HFFc6 (cell line): ENCODE results near the gene CEND1. TPM values are rescaled to one million over a fixed set of nuclear protein-coding genes. Genes with fewer than 3 reads are reported as not detected.
A peak's percentile ranks its signal among the peaks of the same experiment; 100 is the strongest.

Experiments used
- DNase-seq: peaks from one replicate; pipeline ENCODE4 v3.0.0-alpha.2; 2018
- H3K27ac Mint-ChIP-seq: 2 replicates; pipeline ENCODE4 v1.8.0; 2020; ENCODE audit warnings: mild to moderate bottlenecking, mixed read lengths
- H3K27me3 Mint-ChIP-seq: 2 replicates; pipeline ENCODE4 v1.8.0; 2021; ENCODE audit warnings: mild to moderate bottlenecking, moderate library complexity, mixed read lengths; ENCODE audit not compliant: insufficient read depth
- H3K36me3 Mint-ChIP-seq: 2 replicates; pipeline ENCODE4 v1.8.0; 2021; ENCODE audit warnings: low read depth, mixed read lengths
- H3K4me1 Mint-ChIP-seq: 2 replicates; pipeline ENCODE4 v1.8.0; 2020; ENCODE audit warnings: low read depth, mixed read lengths
- H3K4me3 Mint-ChIP-seq: 2 replicates; pipeline ENCODE4 v1.8.0; 2020; ENCODE audit warnings: mild to moderate bottlenecking, moderate library complexity, mixed read lengths
- H3K9me3 Mint-ChIP-seq: 2 replicates; pipeline ENCODE4 v1.8.0; 2020; ENCODE audit warnings: mild to moderate bottlenecking, mixed read lengths
- CTCF ChIP-seq: fragments of 200-600 bp; sonication (generic); IDR thresholded peaks from 2 replicates; pipeline ENCODE4 v1.5.0; 2021; ENCODE audit warnings: antibody characterized with exemption, mild to moderate bottlenecking
- total RNA-seq, 6 experiments: library from RNA; stranded (reverse); fragmentation: NEBNext Ultra II Directional; extraction: Animal tissue kit (Norgen Biotek cat#: 25700); gene quantifications; 2 replicates in 1 of 6; 3 replicates in 5 of 6; pipeline ENCODE4 v1.2.3, GENCODE V29; 2021

Gene CEND1
- total RNA-seq, 6 experiments from 2014 or later, result 8.2 to 12.2 (median 11.0) TPM

- H3K36me3 Mint-ChIP-seq, result peaks cover 6% of the 10 kb centered on the region
- H3K27ac Mint-ChIP-seq, result no peak overlapping the region
- H3K9me3 Mint-ChIP-seq, result no peaks in the 10 kb centered on the region
- no peaks in the 10 kb centered on the region; the same call in 1 of the 2 replicates for H3K27me3 Mint-ChIP-seq
- no peak for DNase-seq
- H3K4me1 Mint-ChIP-seq, result peaks cover 17% of the 10 kb centered on the region
- no peak overlapping the region for H3K4me3 Mint-ChIP-seq
- no peak for TF ChIP-seq CTCF
These were observed 3.4 kb downstream of the CEND1 start for GRCh38 chr11:786235-787083.

DNA sequence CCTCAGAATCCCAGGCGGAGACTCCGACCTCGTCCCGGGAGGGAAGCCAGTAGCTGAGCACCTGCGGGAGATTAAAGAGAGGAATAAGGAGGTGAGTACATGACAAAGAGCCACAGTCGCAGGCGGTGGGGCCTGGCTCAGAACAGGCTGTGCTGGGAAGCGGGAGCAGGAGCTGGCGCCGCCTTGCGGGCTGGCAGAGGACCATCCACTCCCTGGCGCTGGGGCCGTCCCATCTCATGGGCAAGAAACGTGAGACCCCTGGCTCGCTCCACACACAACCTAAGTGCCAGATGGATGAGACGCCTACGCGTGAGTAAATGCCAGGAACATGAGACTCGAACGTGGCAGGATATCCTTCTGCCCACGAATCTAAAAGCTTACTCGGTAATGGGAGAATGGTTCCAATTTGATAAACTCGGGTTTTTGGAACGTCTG, 6.3 kb downstream of the CEND1 start:
- Mint-ChIP-seq H3K4me1 (peaks cover 17% of the 10 kb centered on the region), H3K27ac (peak overlapping the region; percentile 69), H3K4me3 (peak overlapping the region; percentile 12)

DNA sequence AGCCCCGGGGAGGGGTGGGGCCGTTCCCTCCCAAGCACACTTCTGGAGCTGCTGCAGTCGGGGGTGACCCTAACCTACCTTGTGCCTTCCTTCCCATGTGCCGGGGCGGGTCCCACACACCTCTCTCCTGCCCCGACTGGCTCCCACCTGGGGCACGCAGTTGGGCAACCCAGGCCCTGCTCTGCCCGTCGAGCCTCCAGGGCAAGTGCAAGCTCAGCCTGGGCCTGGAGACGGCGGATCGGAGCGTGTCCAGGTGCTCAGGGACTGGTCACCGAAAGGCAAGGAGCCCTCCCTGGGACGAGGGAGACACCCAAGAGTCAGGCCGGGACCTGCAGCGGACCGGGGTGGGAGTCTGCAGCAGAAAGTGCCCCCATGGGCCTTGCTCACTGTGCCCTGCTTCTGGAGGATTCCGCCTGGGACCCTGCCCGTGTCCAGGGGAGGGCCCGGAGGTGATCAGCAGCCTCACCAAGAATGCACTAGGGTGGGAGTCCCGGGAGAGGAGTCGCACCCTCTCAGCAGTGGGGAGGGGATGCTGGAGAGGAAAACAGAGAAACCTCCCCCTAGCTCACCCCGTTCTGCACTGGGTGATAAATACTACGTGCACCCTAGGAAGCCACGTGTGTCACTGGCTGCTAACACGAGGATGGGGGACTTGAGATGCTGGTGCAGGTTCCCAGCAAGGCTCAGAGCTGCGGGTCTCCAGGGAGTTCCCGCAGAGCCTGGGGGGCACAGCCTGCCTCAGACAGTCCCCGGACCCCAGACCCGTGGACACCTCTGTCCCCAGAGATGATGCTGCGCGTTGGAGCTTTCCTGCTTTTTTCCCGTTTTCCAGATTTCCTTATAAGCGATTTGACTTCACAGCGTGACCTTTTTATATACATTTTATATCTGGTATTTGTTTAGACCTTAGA, 7.4 kb downstream of the CEND1 start:
- Mint-ChIP-seq H3K4me1 (peaks cover 17% of the 10 kb centered on the region), H3K27me3 (no peaks in the 10 kb centered on the region; the same call in 1 of the 2 replicates), H3K9me3 (no peaks in the 10 kb centered on the region), H3K36me3 (peaks cover 6% of the 10 kb centered on the region), H3K4me3 (no peak overlapping the region), H3K27ac (no peak overlapping the region)
- no peak for TF ChIP-seq CTCF
- no peak for DNase-seq

More for the DNA sequence above, 6.3 kb downstream of the CEND1 start:
- no peaks in the 10 kb centered on the region; the same call in 1 of the 2 replicates for H3K27me3 Mint-ChIP-seq
- DNase-seq, result peak; percentile 74
- no peaks in the 10 kb centered on the region for H3K9me3 Mint-ChIP-seq
- H3K36me3 Mint-ChIP-seq, result peaks cover 6% of the 10 kb centered on the region
- TF ChIP-seq CTCF, result peak; percentile 78

GRCh38 chr11:779955-780532, 9.8 kb downstream of the CEND1 start:
- no peak for DNase-seq
- H3K9me3 Mint-ChIP-seq, result no peaks in the 10 kb centered on the region
- peaks cover 6% of the 10 kb centered on the region for H3K36me3 Mint-ChIP-seq
- H3K27me3 Mint-ChIP-seq, result peaks cover 4% of the 10 kb centered on the region; the same call in 1 of the 2 replicates
- H3K4me1 Mint-ChIP-seq, result peaks cover 32% of the 10 kb centered on the region
- TF ChIP-seq CTCF, result no peak
- no peak overlapping the region for H3K4me3 Mint-ChIP-seq
- H3K27ac Mint-ChIP-seq, result no peak overlapping the region
